Ovary (tissue), 9 donors: ENCODE measurements around the gene CACNA1A. TPM values are rescaled to one million over a fixed set of nuclear protein-coding genes. Genes with fewer than 3 reads are reported as not detected.

Experiments used
- DNase-seq, 5 donors: peaks; one replicate each; pipeline ENCODE4 v3.0.0-alpha.2; 2019 to 2020
- H3K27ac ChIP-seq, 2 donors: fragments of 200-600 bp; one replicate each; pipeline versions ENCODE4 v1.5.1 to v1.8.0; 2019 to 2022
- H3K27me3 ChIP-seq: fragments of 200-600 bp; one replicate; pipeline ENCODE4 v1.8.0; 2022
- H3K36me3 ChIP-seq: fragments of 200-600 bp; sonication (generic); one replicate; pipeline ENCODE4 v1.5.1; 2019
- H3K4me1 ChIP-seq: one replicate; pipeline ENCODE4 v1.8.1; 2013; ENCODE audit warnings: mild to moderate bottlenecking, moderate library complexity; ENCODE audit not compliant: insufficient read depth
- H3K4me3 ChIP-seq: fragments of 200-600 bp; sonication (generic); one replicate; pipeline ENCODE4 v1.5.1; 2017
- H3K9me3 ChIP-seq, 2 donors: fragments of 200-600 bp in 1 of 2; sonication (generic) in 1 of 2; one replicate each; pipeline versions ENCODE4 v1.5.1 to v1.8.1; 2013 to 2019; ENCODE audit warnings: mild to moderate bottlenecking in 1 of 2, moderate library complexity in 1 of 2
- EP300 ChIP-seq: sonication (generic); formaldehyde crosslinking; IDR thresholded peaks from one replicate; pipeline ENCODE4 v1.6.1; 2017; ENCODE audit warnings: antibody characterized with exemption
- POLR2A ChIP-seq: fragments of 450-650 bp; IDR thresholded peaks from one replicate; pipeline ENCODE4 v1.6.1; 2017; ENCODE audit warnings: antibody characterized with exemption, mild to moderate bottlenecking, moderate library complexity
- WGBS, 3 donors: extraction: QIAGEN DNeasy Blood & Tissue Kit in 1 of 3; methylation state at CpG; one replicate each; pipeline versions ENCODE4 v1.1.5 to v1.1.7; 2013 to 2017; 5-methylcytosine and 5-hydroxymethylcytosine counted together
- intact Hi-C, 4 donors: fragments of 100-400 bp; cut with DNase I; formaldehyde crosslinking; loops; one replicate each; pipeline versions ENCODE4 v1.11.0 to v1.15.1; 2022 to 2023
- polyA plus RNA-seq, 2 donors: library from polyadenylated mRNA; stranded (reverse); fragments of 200-250 nt in 1 of 2; fragments of 350-450 nt in 1 of 2; fragmentation: Illumina TruSeq in 1 of 2; extraction: RNeasy Lipid Tissue Mini Kit (QIAGEN cat#74804) in 1 of 2; gene quantifications; one replicate each; pipeline ENCODE4 v1.2.3, GENCODE V29; 2013 to 2014
- total RNA-seq, 7 donors: library from RNA; depleted of rRNA in 2 of 7; stranded (reverse); fragments of >200 nt in 2 of 7; fragmentation: NEBNext Ultra II Directional in 3 of 7; extraction: Animal tissue kit (Norgen Biotek cat#: 25700) in 3 of 7; gene quantifications; one replicate each; pipeline versions ENCODE4 v1.1.0 to v1.2.4, GENCODE V29; 2016 to 2023
- TF ChIP-seq, protein P1 (sequence below), 3 donors: fragments of 450-650 bp in 2 of 3; fragments of 200-600 bp in 1 of 3; IDR thresholded peaks; one replicate each; pipeline versions ENCODE4 v1.5.1 to v1.8.0; 2016 to 2022; ENCODE audit warnings: antibody characterized with exemption in 3 of 3, mild to moderate bottlenecking in 1 of 3
- donor health status: DM: no; HTN: no; CAD: no; lungs with moderate emphysema.
- donor health status: DM: no; HTN: no; CAD: no.
- donor health status: Bipolar disorder and iron deficiency.
- donor health status: DM: yes; HTN: yes; CAD: no.
- donor health status: DM: no; HTN: no; CAD: no.
- donor health status: DM: yes; HTN: yes; CAD: no.

CACNA1A gene
- total and polyA plus RNA-seq, 9 donors: 0.60 to 3.3 (median 1.6) TPM

DNA sequence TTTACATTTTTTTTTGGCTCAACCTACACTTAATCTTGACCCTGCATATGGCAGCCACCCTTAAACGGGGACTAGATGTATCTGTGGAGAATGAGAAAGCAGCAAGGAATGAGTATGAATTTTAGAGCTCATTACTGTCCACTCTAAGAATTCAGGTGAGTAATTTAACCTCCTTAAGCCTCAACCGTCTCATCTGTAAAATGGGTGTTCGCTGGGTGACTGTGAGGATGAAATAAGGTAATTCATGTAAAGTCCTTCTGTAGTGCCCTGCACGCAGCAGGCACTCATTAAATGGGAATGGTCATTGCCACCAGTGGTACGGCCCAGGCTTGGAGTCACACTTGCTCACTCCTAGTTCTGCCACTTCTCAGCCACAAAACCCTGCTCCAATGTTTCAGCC is 135.3 kb downstream of the CACNA1A start:
- DNase-seq: no peak
- H3K27ac ChIP-seq: no peak overlapping the region
- no peaks in the 10 kb centered on the region for H3K27me3 ChIP-seq
- no peak overlapping the region for H3K4me3 ChIP-seq
- no peaks in the 10 kb centered on the region for H3K4me1 ChIP-seq
- 81 to 86% (median 85%) methylated on average over 5 of the region's 5 CpGs for WGBS, 3 donors
- no peaks in the 10 kb centered on the region for H3K9me3 ChIP-seq
- TF ChIP-seq, protein P1, sequence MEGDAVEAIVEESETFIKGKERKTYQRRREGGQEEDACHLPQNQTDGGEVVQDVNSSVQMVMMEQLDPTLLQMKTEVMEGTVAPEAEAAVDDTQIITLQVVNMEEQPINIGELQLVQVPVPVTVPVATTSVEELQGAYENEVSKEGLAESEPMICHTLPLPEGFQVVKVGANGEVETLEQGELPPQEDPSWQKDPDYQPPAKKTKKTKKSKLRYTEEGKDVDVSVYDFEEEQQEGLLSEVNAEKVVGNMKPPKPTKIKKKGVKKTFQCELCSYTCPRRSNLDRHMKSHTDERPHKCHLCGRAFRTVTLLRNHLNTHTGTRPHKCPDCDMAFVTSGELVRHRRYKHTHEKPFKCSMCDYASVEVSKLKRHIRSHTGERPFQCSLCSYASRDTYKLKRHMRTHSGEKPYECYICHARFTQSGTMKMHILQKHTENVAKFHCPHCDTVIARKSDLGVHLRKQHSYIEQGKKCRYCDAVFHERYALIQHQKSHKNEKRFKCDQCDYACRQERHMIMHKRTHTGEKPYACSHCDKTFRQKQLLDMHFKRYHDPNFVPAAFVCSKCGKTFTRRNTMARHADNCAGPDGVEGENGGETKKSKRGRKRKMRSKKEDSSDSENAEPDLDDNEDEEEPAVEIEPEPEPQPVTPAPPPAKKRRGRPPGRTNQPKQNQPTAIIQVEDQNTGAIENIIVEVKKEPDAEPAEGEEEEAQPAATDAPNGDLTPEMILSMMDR (IDR thresholded peaks at IDR 0.05): no peak
- TF ChIP-seq POLR2A (no peak), EP300 (no peak)
- intact Hi-C loops: no loop called here
- no peaks in the 10 kb centered on the region for H3K36me3 ChIP-seq

DNA sequence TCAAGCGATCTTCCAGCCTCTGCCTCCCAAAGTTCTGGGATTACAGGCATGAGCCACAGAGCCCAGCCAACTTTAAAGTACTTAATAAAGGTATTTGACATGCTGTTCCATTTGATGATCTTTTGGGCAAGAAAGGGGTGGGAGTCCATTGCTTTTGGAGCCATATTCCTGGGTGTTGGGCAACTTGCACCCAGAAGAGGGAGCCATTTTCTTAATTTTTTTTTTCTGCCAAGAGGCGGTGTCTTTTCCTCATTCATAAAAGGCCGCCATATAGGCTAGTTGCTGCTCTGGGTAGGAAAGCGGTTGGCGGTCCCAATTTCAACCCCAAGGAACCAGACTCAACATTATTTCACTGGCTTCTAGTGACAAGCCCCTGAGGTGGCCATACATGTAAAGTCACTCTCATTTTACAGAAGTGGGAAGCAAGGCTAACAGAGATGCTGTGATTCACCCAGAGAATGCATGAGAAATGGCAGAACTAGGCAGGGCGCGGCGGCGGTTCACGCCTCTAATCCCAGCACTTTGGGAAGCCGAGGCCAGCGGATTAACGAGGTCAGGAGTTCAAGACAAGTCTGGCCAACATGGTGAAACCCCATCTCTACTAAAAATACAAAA is 139.6 kb downstream of the CACNA1A start:
- H3K4me1 ChIP-seq: no peaks in the 10 kb centered on the region
- intact Hi-C loops: no loop called here
- no peak for DNase-seq
- H3K36me3 ChIP-seq: no peaks in the 10 kb centered on the region
- TF ChIP-seq POLR2A: no peak
- TF ChIP-seq, protein P1 (IDR thresholded peaks at IDR 0.05): no peak
- no peak for TF ChIP-seq EP300
- H3K4me3 ChIP-seq: no peak overlapping the region
- H3K9me3 ChIP-seq: no peaks in the 10 kb centered on the region
- no peak overlapping the region for H3K27ac ChIP-seq
- no peaks in the 10 kb centered on the region for H3K27me3 ChIP-seq
- WGBS, 3 donors: 80 to 83% (median 83%) methylated on average over 13 of the region's 13 CpGs

DNA sequence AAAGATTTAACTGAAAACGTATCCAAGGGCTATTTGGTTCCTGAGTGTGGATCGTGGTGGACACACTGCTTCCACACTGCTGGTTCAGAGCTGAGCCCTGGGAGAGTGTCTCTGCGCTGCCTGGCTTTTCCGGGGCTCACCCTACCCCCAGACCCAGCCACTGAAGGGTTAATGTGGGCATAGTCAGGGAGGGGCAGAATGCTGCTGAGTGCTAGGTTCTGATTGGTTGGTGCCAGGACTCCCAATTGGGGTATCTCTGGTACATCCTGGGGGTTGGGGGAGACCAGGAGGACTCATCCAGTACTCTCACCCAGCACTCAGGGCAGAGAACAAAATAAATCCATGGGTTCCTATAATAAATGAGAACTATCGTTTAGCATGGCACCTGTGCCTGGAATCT is 142.3 kb downstream of the CACNA1A start:
- intact Hi-C loops: no loop called here
- no peak overlapping the region for H3K4me3 ChIP-seq
- 52 to 64% (median 57%) methylated on average over 5 of the region's 5 CpGs for whole genome bisulfite sequencing, 3 donors
- H3K27ac ChIP-seq: no peak overlapping the region
- TF ChIP-seq POLR2A (no peak), EP300 (no peak)
- TF ChIP-seq, protein P1 (IDR thresholded peaks at IDR 0.05): no peak
- H3K9me3 ChIP-seq: no peaks in the 10 kb centered on the region
- DNase-seq: no peak
- H3K4me1 ChIP-seq: no peaks in the 10 kb centered on the region
- H3K36me3 ChIP-seq: no peaks in the 10 kb centered on the region
- no peaks in the 10 kb centered on the region for H3K27me3 ChIP-seq

DNA sequence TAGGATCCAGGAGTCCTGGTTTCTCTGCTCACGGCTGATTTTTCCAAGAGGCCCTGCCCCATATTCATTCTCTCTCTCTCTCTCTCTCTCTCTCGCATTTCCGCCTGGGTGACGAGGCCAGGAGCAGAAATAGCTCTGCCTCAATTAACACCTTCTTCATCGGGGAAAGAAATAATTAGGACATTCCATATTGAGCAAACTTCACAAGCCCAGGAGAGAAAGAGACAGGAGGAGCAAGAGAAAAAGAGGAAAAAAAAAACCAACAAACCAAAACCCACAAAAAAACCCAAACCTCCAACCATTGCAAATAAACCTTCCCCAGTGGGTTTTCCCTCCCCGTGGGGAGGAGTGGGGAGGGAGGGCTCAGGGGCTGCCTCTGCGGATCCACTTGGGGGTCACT is 143.0 kb downstream of the CACNA1A start:
- H3K4me1 ChIP-seq: no peaks in the 10 kb centered on the region
- intact Hi-C loops: no loop called here
- no peaks in the 10 kb centered on the region for H3K9me3 ChIP-seq
- no peaks in the 10 kb centered on the region for H3K27me3 ChIP-seq
- no peak for DNase-seq
- no peaks in the 10 kb centered on the region for H3K36me3 ChIP-seq
- TF ChIP-seq EP300 (no peak), POLR2A (no peak)
- TF ChIP-seq, protein P1 (IDR thresholded peaks at IDR 0.05): no peak
- no peak overlapping the region for H3K27ac ChIP-seq
- 27 to 41% (median 30%) methylated on average over 7 of the region's 7 CpGs for WGBS, 3 donors
- no peak overlapping the region for H3K4me3 ChIP-seq
